Transverse colon (tissue), 3 donors: Measurements from ENCODE around the gene AIF1L.

Experiments
- POLR2A ChIP-seq: fragments of 450-650 bp; IDR thresholded peaks from one replicate; pipeline ENCODE4 v1.6.1; 2016; ENCODE audit warnings: antibody characterized with exemption, mild to moderate bottlenecking, moderate library complexity
- TF ChIP-seq, protein P1 (sequence below), 5 experiments: fragments of 200-600 bp in 3 of 5; fragments of 450-650 bp in 2 of 5; sonication (generic) in 3 of 5; IDR thresholded peaks; 1 replicate in 2 of 5; 2 replicates in 3 of 5; pipeline ENCODE4 v1.5.1; 2016 to 2017; ENCODE audit warnings: antibody characterized with exemption in 5 of 5, inconsistent platforms in 3 of 5, mild to moderate bottlenecking in 2 of 5, moderate library complexity in 1 of 5

GRCh38 chr9:131142160-131142559 lies 45.8 kb downstream of the AIF1L start:
- TF ChIP-seq POLR2A: no peak
- TF ChIP-seq, protein P1, sequence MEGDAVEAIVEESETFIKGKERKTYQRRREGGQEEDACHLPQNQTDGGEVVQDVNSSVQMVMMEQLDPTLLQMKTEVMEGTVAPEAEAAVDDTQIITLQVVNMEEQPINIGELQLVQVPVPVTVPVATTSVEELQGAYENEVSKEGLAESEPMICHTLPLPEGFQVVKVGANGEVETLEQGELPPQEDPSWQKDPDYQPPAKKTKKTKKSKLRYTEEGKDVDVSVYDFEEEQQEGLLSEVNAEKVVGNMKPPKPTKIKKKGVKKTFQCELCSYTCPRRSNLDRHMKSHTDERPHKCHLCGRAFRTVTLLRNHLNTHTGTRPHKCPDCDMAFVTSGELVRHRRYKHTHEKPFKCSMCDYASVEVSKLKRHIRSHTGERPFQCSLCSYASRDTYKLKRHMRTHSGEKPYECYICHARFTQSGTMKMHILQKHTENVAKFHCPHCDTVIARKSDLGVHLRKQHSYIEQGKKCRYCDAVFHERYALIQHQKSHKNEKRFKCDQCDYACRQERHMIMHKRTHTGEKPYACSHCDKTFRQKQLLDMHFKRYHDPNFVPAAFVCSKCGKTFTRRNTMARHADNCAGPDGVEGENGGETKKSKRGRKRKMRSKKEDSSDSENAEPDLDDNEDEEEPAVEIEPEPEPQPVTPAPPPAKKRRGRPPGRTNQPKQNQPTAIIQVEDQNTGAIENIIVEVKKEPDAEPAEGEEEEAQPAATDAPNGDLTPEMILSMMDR (IDR thresholded peaks at IDR 0.05): no peak
